GM20000 (cell line): ENCODE measurements around the gene OR52N4.
A peak's percentile ranks its signal among the peaks of the same experiment; 100 is the strongest.
"Not testable (repeated sequence)": the region's sequence is repeated elsewhere in the genome, so short reads cannot be mapped to it uniquely, and the experiment has no call there.

ENCODE experiments used
- DNase-seq: peaks from one replicate; pipeline ENCODE4 v3.0.0; 2012; ENCODE audit warnings: low spot score
- CTCF ChIP-seq: IDR thresholded peaks from 2 replicates; pipeline ENCODE4 v1.5.1; 2012; ENCODE audit warnings: mild to moderate bottlenecking, control low read depth; ENCODE audit errors: extremely low read depth, missing control alignments

The OR52N4 gene

GRCh38 chr11:5753943-5754342 is at the start of gene OR52N4:
OR52N4 (plus strand) TSS chr11:5754243; CDS start chr11:5754741, 498 bp downstream.
- TF ChIP-seq CTCF: no peak
- no peak for DNase-seq

GRCh38 chr11:5705688-5706087 is 48.4 kb upstream of the OR52N4 start:
- no peak for DNase-seq
- no peak for TF ChIP-seq CTCF

DNA sequence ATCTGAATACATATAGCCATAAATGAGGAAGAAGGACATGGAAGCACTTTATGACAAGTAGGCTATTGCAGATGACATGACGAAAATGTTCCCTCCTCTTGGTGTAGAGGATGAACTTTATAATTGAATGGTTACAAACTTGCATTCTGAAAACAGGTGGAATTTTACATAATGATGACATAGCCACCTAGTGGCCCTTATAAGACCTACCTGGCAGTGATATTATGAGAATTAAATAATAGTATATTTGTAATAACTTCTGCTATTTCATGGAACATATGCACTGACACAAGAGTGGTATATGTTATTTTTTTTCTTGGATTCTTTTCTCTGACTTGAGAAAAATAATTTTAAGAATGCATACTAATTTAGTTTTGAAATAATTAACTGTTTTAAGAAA is 41.5 kb upstream of the OR52N4 start:
- peak; percentile 10 for DNase-seq
- TF ChIP-seq CTCF: no peak

GRCh38 chr11:5713695-5714094 is 40.3 kb upstream of the OR52N4 start:
- TF ChIP-seq CTCF: no peak
- DNase-seq: no peak

DNA sequence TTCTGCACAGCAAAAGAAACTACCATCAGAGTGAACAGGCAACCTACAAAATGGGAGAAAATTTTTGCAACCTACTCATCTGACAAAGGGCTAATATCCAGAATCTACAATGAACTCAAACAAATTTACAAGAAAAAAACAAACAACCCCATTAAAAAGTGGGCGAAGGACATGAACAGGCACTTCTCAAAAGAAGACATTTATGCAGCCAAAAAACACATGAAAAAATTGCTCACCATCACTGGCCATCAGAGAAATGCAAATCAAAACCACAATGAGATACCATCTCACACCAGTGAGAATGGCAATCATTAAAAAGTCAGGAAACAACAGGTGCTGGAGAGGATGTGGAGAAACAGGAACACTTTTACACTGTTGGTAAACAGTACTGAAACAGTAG is 37.5 kb upstream of the OR52N4 start:
- not testable (repeated sequence) for DNase-seq

DNA sequence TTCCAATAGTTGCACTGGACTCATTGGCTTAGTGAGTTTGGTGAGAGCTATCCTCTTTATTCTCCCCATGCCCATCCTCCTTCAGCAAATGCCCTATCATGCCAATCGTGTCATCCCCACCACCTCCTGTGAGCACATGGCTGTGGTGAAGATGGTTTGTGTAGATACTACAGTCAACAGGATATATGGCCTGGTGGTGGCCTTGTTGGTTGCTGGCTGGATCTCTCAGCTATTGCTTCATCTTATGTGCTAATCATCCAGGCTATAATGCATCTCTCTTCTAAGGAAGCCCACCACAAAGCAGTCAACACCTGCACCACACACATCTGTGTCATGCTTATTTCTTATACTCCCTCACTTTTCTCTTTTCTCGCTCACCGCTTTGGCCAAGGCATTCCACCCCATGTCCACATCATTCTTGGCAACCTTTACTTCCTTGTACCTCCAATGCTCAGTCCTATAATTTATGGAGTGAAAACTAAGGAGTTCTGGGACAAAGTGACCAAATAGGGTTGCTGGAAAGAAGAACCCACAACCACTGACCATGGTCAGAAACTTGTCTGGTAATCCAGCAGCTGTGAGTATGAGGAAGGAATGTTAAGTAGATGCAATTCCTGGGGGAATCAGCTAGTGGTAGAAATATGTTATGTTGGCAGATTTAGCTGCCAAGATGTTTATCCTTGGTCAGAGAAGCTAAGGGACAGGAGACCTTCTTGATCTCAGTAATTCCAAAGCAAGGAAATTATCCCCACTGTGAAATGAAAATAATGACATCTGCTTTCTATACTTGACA is 34.1 kb upstream of the OR52N4 start:
- no peak for DNase-seq
- TF ChIP-seq CTCF: no peak

DNA sequence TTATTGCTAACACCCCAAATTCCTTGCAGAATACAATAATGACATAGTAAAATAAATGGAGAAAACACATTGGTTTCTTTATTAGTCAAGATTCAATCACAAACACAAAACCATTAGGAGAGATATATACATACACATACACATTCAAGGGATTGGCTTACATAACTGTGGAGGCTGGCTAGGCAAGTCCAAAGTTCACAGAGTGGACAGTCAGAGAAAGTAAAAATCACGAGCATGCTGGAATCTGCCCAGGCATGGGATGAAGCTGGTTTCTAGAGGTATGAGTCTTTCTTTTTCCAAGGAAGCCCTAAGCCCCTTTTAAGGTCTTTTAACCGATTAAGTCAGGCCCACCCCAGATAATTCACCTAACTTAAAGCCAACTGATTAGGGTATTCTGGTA is 31.4 kb upstream of the OR52N4 start:
- no peak for DNase-seq
- no peak for TF ChIP-seq CTCF

- no peak for TF ChIP-seq CTCF
- no peak for DNase-seq
Observed at GRCh38 chr11:5726351-5726750, 27.7 kb upstream of the OR52N4 start.
